Measurements from ENCODE around the gene PPM1L.

Gene PPM1L

DNA sequence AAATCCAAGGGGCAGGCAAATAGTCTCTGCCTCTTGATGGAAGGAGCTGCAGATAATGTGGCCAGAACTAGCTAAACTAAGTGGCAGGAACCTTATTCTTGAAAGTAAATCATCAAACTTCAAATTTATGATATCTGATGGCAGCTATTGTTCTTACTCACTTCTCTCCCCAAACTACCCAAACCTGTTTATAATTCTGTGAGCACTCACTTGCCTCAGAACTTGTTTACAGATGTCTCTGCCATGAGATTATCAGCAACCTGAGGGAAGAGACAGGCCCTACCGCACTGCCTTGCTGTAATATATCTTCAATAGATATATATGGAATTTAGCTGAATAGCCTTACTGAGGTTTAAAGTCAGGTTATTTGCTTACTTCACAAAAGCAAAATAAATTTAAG, 351.3 kb downstream of the PPM1L start:
- no peaks in the 10 kb centered on the region for H3K4me1 ChIP-seq (ENCODE audit: insufficient read depth, low read length)
- no peak overlapping the region for H3K9ac ChIP-seq (ENCODE audit: low read depth, low read length)
- H3K4me3 ChIP-seq (ENCODE audit: low read depth in 1 of 2, low read length in 2 of 2), result no peak overlapping the region
- no peaks in the 10 kb centered on the region for H3K36me3 ChIP-seq (ENCODE audit: insufficient read depth, low read length)
- H4K20me1 ChIP-seq (ENCODE audit: insufficient read depth, low read length), result no peaks in the 10 kb centered on the region
- DNase-seq (no peak), ATAC-seq (ENCODE audit: insufficient read depth, low read depth) (no peak)
- no peak overlapping the region for H3K27ac ChIP-seq (ENCODE audit: low read length)
- TF ChIP-seq EZH2 (IDR thresholded peaks at IDR 0.05; ENCODE audit: borderline replicate concordance, low read depth, low read length, severe bottlenecking), result no peak
- TF ChIP-seq, protein P1, sequence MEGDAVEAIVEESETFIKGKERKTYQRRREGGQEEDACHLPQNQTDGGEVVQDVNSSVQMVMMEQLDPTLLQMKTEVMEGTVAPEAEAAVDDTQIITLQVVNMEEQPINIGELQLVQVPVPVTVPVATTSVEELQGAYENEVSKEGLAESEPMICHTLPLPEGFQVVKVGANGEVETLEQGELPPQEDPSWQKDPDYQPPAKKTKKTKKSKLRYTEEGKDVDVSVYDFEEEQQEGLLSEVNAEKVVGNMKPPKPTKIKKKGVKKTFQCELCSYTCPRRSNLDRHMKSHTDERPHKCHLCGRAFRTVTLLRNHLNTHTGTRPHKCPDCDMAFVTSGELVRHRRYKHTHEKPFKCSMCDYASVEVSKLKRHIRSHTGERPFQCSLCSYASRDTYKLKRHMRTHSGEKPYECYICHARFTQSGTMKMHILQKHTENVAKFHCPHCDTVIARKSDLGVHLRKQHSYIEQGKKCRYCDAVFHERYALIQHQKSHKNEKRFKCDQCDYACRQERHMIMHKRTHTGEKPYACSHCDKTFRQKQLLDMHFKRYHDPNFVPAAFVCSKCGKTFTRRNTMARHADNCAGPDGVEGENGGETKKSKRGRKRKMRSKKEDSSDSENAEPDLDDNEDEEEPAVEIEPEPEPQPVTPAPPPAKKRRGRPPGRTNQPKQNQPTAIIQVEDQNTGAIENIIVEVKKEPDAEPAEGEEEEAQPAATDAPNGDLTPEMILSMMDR (IDR thresholded peaks at IDR 0.05; ENCODE audit: borderline replicate concordance, extremely low read depth, low read length, poor library complexity, severe bottlenecking), result no peak
- H3K4me2 ChIP-seq (ENCODE audit: insufficient read depth, low read length), result no peak overlapping the region
- no peaks in the 10 kb centered on the region for H3K27me3 ChIP-seq (ENCODE audit: insufficient read depth, low read length, poor library complexity)
- no peaks in the 10 kb centered on the region for H3K79me2 ChIP-seq (ENCODE audit: insufficient read depth, low read length)
- no peak overlapping the region for H2AFZ ChIP-seq (ENCODE audit: low read depth, low read length)
- H3K9me3 ChIP-seq (ENCODE audit: insufficient read depth, low read length, severe bottlenecking), result no peaks in the 10 kb centered on the region

- H3K4me3 ChIP-seq (ENCODE audit: low read depth in 1 of 2, low read length in 2 of 2), result no peak overlapping the region
- H4K20me1 ChIP-seq (ENCODE audit: insufficient read depth, low read length), result no peaks in the 10 kb centered on the region
- ATAC-seq (ENCODE audit: insufficient read depth, low read depth) (no peak), DNase-seq (no peak)
- no peaks in the 10 kb centered on the region for H3K79me2 ChIP-seq (ENCODE audit: insufficient read depth, low read length)
- no peaks in the 10 kb centered on the region for H3K36me3 ChIP-seq (ENCODE audit: insufficient read depth, low read length)
- no peak overlapping the region for H3K9ac ChIP-seq (ENCODE audit: low read depth, low read length)
- no peak overlapping the region for H3K4me2 ChIP-seq (ENCODE audit: insufficient read depth, low read length)
- TF ChIP-seq EZH2 (IDR thresholded peaks at IDR 0.05; ENCODE audit: borderline replicate concordance, low read depth, low read length, severe bottlenecking), result no peak
- TF ChIP-seq, protein P1 (IDR thresholded peaks at IDR 0.05; ENCODE audit: borderline replicate concordance, extremely low read depth, low read length, poor library complexity, severe bottlenecking), result no peak
- no peak overlapping the region for H3K27ac ChIP-seq (ENCODE audit: low read length)
- no peaks in the 10 kb centered on the region for H3K9me3 ChIP-seq (ENCODE audit: insufficient read depth, low read length, severe bottlenecking)
- H2AFZ ChIP-seq (ENCODE audit: low read depth, low read length), result no peak overlapping the region
- H3K4me1 ChIP-seq (ENCODE audit: insufficient read depth, low read length), result no peaks in the 10 kb centered on the region
- no peaks in the 10 kb centered on the region for H3K27me3 ChIP-seq (ENCODE audit: insufficient read depth, low read length, poor library complexity)
Measured at GRCh38 chr3:161108840-161109239, 352.8 kb downstream of the PPM1L start.

DNA sequence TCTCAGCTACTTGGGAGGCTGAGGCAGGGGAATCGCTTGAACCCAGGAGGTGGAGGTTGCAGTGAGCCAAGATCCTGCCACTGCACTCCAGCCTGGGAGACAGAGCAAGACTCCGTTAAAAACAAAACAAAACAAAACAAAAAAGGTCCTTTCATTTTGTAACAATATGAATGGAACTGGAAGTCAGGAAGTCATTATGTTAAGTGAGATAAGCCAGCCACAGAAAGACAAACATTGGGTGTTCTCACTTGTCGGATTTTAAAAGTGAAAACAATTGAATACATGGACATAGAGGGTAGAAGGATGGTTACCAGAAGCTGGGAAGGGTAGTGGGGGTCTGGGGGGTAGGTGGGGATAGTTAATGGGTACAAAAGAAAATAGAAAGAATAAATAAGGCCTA, 361.6 kb downstream of the PPM1L start:
- H3K4me3 ChIP-seq (ENCODE audit: low read depth in 1 of 2, low read length in 2 of 2), result no peak overlapping the region
- no peaks in the 10 kb centered on the region for H4K20me1 ChIP-seq (ENCODE audit: insufficient read depth, low read length)
- peaks cover 12% of the 10 kb centered on the region for H3K9me3 ChIP-seq (ENCODE audit: insufficient read depth, low read length, severe bottlenecking)
- H3K36me3 ChIP-seq (ENCODE audit: insufficient read depth, low read length), result no peaks in the 10 kb centered on the region
- TF ChIP-seq, protein P1 (IDR thresholded peaks at IDR 0.05; ENCODE audit: borderline replicate concordance, extremely low read depth, low read length, poor library complexity, severe bottlenecking), result no peak
- TF ChIP-seq EZH2 (IDR thresholded peaks at IDR 0.05; ENCODE audit: borderline replicate concordance, low read depth, low read length, severe bottlenecking), result no peak
- no peaks in the 10 kb centered on the region for H3K27me3 ChIP-seq (ENCODE audit: insufficient read depth, low read length, poor library complexity)
- no peak overlapping the region for H3K9ac ChIP-seq (ENCODE audit: low read depth, low read length)
- ATAC-seq (ENCODE audit: insufficient read depth, low read depth) (no peak), DNase-seq (no peak)
- no peak overlapping the region for H3K4me2 ChIP-seq (ENCODE audit: insufficient read depth, low read length)
- no peaks in the 10 kb centered on the region for H3K79me2 ChIP-seq (ENCODE audit: insufficient read depth, low read length)
- no peak overlapping the region for H2AFZ ChIP-seq (ENCODE audit: low read depth, low read length)
- no peak overlapping the region for H3K27ac ChIP-seq (ENCODE audit: low read length)
- no peaks in the 10 kb centered on the region for H3K4me1 ChIP-seq (ENCODE audit: insufficient read depth, low read length)

DNA sequence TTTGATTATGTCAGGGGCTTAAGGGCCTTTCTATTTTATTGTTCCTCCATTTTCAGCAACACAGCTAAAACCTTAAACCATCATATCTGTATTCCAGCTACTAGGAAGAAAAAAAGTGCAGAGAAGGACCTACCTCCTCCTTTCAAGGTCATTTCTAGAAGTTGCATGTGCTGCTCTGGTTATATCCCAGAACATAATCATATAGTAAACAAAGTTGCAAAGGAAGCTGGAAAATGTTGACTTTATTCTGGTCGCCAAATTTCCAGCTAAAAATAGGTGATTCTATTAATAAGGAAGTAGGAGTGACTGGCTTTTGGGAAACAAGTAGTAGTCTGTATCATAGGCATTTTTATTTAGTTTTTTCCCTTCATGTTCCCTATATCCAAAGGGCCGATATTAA, 370.5 kb downstream of the PPM1L start:
- TF ChIP-seq EZH2 (IDR thresholded peaks at IDR 0.05; ENCODE audit: borderline replicate concordance, low read depth, low read length, severe bottlenecking), result no peak
- TF ChIP-seq, protein P1 (IDR thresholded peaks at IDR 0.05; ENCODE audit: borderline replicate concordance, extremely low read depth, low read length, poor library complexity, severe bottlenecking), result no peak
- H4K20me1 ChIP-seq (ENCODE audit: insufficient read depth, low read length), result no peaks in the 10 kb centered on the region
- DNase-seq, result no peak

More for the DNA sequence above, 370.5 kb downstream of the PPM1L start:
- no peak overlapping the region for H3K4me3 ChIP-seq (ENCODE audit: low read depth in 1 of 2, low read length in 2 of 2)
- no peak for ATAC-seq (ENCODE audit: insufficient read depth, low read depth)
- no peaks in the 10 kb centered on the region for H3K79me2 ChIP-seq (ENCODE audit: insufficient read depth, low read length)
- no peak overlapping the region for H3K27ac ChIP-seq (ENCODE audit: low read length)
- no peaks in the 10 kb centered on the region for H3K4me1 ChIP-seq (ENCODE audit: insufficient read depth, low read length)
- H3K36me3 ChIP-seq (ENCODE audit: insufficient read depth, low read length), result no peaks in the 10 kb centered on the region
- H3K27me3 ChIP-seq (ENCODE audit: insufficient read depth, low read length, poor library complexity), result no peaks in the 10 kb centered on the region
- H3K9me3 ChIP-seq (ENCODE audit: insufficient read depth, low read length, severe bottlenecking), result peaks cover 10% of the 10 kb centered on the region
- H3K4me2 ChIP-seq (ENCODE audit: insufficient read depth, low read length), result no peak overlapping the region
- H2AFZ ChIP-seq (ENCODE audit: low read depth, low read length), result no peak overlapping the region
- no peak overlapping the region for H3K9ac ChIP-seq (ENCODE audit: low read depth, low read length)
